HepG2 (cell line): Measurements from ENCODE around the gene MRPL20. TPM values are rescaled to one million over a fixed set of nuclear protein-coding genes. Genes with fewer than 3 reads are reported as not detected.

ENCODE experiments used
- ARID5B ChIP-seq: IDR thresholded peaks from 2 replicates; pipeline ENCODE4 v1.4.0; 2020; ENCODE audit warnings: mild to moderate bottlenecking, missing genetic modification reagents
- CSRNP1 ChIP-seq: sonication (generic); formaldehyde crosslinking; IDR thresholded peaks from 2 replicates; pipeline ENCODE4 v1.8.1; 2023; ENCODE audit warnings: mild to moderate bottlenecking, missing genetic modification reagents
- HCFC1 ChIP-seq: fragments of 150-350 bp; IDR thresholded peaks from 2 replicates; pipeline ENCODE4 v1.6.1; 2014; ENCODE audit warnings: low read depth, low read length
- LBX2 ChIP-seq: sonication (generic); formaldehyde crosslinking; IDR thresholded peaks from 2 replicates; pipeline ENCODE4 v1.5.0; 2020; ENCODE audit warnings: missing genetic modification reagents, mild to moderate bottlenecking, borderline replicate concordance
- MAFF ChIP-seq: IDR thresholded peaks from 2 replicates; pipeline ENCODE4 v1.6.1; 2011; ENCODE audit warnings: low read depth, low read length, improper control_type of control experiment
- MNT ChIP-seq: fragments of 450-650 bp; IDR thresholded peaks from 2 replicates; pipeline ENCODE4 v1.6.1; 2016
- MYNN ChIP-seq: sonication (generic); formaldehyde crosslinking; IDR thresholded peaks from 2 replicates; pipeline ENCODE4 v1.4.0; 2020; ENCODE audit warnings: mild to moderate bottlenecking, low read depth, missing genetic modification reagents
- NCOA2 ChIP-seq: sonication (generic); formaldehyde crosslinking; IDR thresholded peaks from 2 replicates; pipeline ENCODE4 v1.8.0; 2022; ENCODE audit warnings: inconsistent platforms
- NFE2L2 ChIP-seq: fragments of 150-350 bp; IDR thresholded peaks from 2 replicates; pipeline ENCODE4 v1.6.1; 2014; ENCODE audit warnings: low read length
- NFKB2 ChIP-seq: sonication (generic); formaldehyde crosslinking; IDR thresholded peaks from 2 replicates; pipeline ENCODE4 v1.4.0; 2020; ENCODE audit warnings: missing genetic modification reagents, borderline replicate concordance
- SCMH1 ChIP-seq: sonication (generic); formaldehyde crosslinking; IDR thresholded peaks from 2 replicates; pipeline ENCODE4 v1.9.0; 2021; ENCODE audit warnings: missing genetic modification reagents, mild to moderate bottlenecking, borderline replicate concordance
- SNRNP70 ChIP-seq: fragments of 200-400 bp; formaldehyde crosslinking; IDR thresholded peaks from 2 replicates; pipeline ENCODE4 v1.6.1; 2017; ENCODE audit warnings: mild to moderate bottlenecking, low read depth, low read length, moderate library complexity
- SOX13 ChIP-seq, 3 experiments: fragments of 450-650 bp in 1 of 3; sonication (generic) in 1 of 3; formaldehyde crosslinking in 1 of 3; IDR thresholded peaks in 2 of 3; conservative IDR thresholded peaks in 1 of 3; 2 replicates each; pipeline versions ENCODE4 v1.5.0 to v1.6.1; 2016 to 2020; ENCODE audit warnings: antibody characterized with exemption in 1 of 3, mild to moderate bottlenecking in 1 of 3, missing compliant biosample characterization in 1 of 3, missing genetic modification reagents in 1 of 3, moderate library complexity in 1 of 3
- ZBTB37 ChIP-seq: sonication (generic); formaldehyde crosslinking; IDR thresholded peaks from 2 replicates; pipeline ENCODE4 v1.4.0; 2020; ENCODE audit warnings: mild to moderate bottlenecking, missing genetic modification reagents
- ZC3H4 ChIP-seq: sonication (generic); formaldehyde crosslinking; IDR thresholded peaks from 2 replicates; pipeline ENCODE4 v1.4.0; 2020; ENCODE audit warnings: missing genetic modification reagents, borderline replicate concordance
- ZFYVE20 ChIP-seq: sonication (generic); formaldehyde crosslinking; IDR thresholded peaks from 2 replicates; pipeline ENCODE4 v1.8.0; 2023; ENCODE audit warnings: low read depth, mild to moderate bottlenecking, moderate library complexity, missing genetic modification reagents, borderline replicate concordance
- ZNF230 ChIP-seq: sonication (generic); formaldehyde crosslinking; IDR thresholded peaks from 2 replicates; pipeline ENCODE4 v1.4.0; 2020; ENCODE audit warnings: mild to moderate bottlenecking, missing genetic modification reagents
- ZNF879 ChIP-seq: sonication (generic); formaldehyde crosslinking; IDR thresholded peaks from 2 replicates; pipeline ENCODE4 v1.8.1; 2023; ENCODE audit warnings: missing genetic modification reagents
- polyA plus RNA-seq, 8 experiments: library from polyadenylated mRNA; depleted of rRNA in 3 of 8; stranded (reverse) in 7 of 8; unstranded in 1 of 8; fragments of >200 nt; fragmentation: Illumina TruSeq in 4 of 8; extraction: Trizol in 4 of 8; gene quantifications; 2 replicates each; pipeline versions ENCODE4 v1.2.1 to v1.2.3, GENCODE V29; 2011 to 2016; ENCODE audit warnings: low read depth in 4 of 8, missing spikeins in 1 of 8, mixed read lengths in 1 of 8; ENCODE audit not compliant: insufficient read depth in 1 of 8
- total RNA-seq, 5 experiments: library from RNA; depleted of rRNA; stranded (reverse); fragments of >200 nt; fragmentation: Illumina TruSeq; extraction: Trizol; gene quantifications; 2 replicates each; pipeline ENCODE4 v1.2.3, GENCODE V29; 2016; ENCODE audit warnings: low read depth in 1 of 5

Gene MRPL20
- total and polyA plus RNA-seq, 2 of the 13 experiments (the other 11 are each of a cell fraction or from before 2014, with no cell fraction given) = 59.2 to 127 TPM

- TF ChIP-seq MNT (peak; percentile 66), ARID5B (CRISPR knock-in tag) (no peak), NFE2L2 (no peak), SNRNP70 (no peak), MAFF (no peak), MYNN (CRISPR knock-in tag) (no peak), HCFC1 (no peak; the same call in 1 of the 2 replicates), SCMH1 (no peak), NFKB2 (CRISPR knock-in tag) (peak; percentile 45; the same call in 1 of the 2 replicates), CSRNP1 (peak; percentile 44; the same call in 1 of the 2 replicates), ZFYVE20 (no peak), ZNF879 (0 out of 2 replicates have a peak, but pooled peaks have one; percentile 60), LBX2 (CRISPR knock-in tag) (no peak), ZBTB37 (CRISPR knock-in tag) (no peak), SOX13 (IDR thresholded peaks at IDR 0.05) (no peak), SOX13 (CRISPR knock-in tag; conservative IDR thresholded peaks at IDR 0.05 in 1 of 2, IDR thresholded peaks at IDR 0.05 in 1 of 2) (no peak), ZNF230 (CRISPR knock-in tag) (peak; percentile 97), NCOA2 (CRISPR knock-in tag) (no peak), ZC3H4 (CRISPR knock-in tag) (no peak)
Measured at GRCh38 chr1:1399187-1399871, 7.8 kb downstream of the MRPL20 start, which contains the start of gene CCNL2 (continued).
